Adipocyte (in vitro differentiated cells): Measurements from ENCODE around the gene GZF1.

ENCODE experiments used
- DNase-seq: peaks from one replicate; pipeline ENCODE4 v3.0.0-alpha.2; 2015; ENCODE audit warnings: low read depth
- H3K27me3 ChIP-seq: replicated peaks from 2 replicates; pipeline ENCODE4 v1.7.0; 2013; ENCODE audit warnings: mild to moderate bottlenecking, low read length, moderate library complexity; ENCODE audit not compliant: control insufficient read depth, insufficient read depth
- H3K36me3 ChIP-seq: 2 replicates; pipeline ENCODE4 v1.7.0; 2013; ENCODE audit warnings: low read length, mild to moderate bottlenecking, moderate library complexity; ENCODE audit not compliant: control insufficient read depth, insufficient read depth, severe bottlenecking
- H3K4me1 ChIP-seq: 2 replicates; pipeline ENCODE4 v1.7.0; 2013; ENCODE audit warnings: mild to moderate bottlenecking, low read length, moderate library complexity; ENCODE audit not compliant: control insufficient read depth, insufficient read depth
- H3K4me3 ChIP-seq: 2 replicates; pipeline ENCODE4 v1.7.0; 2013; ENCODE audit warnings: mild to moderate bottlenecking, low read length, moderate library complexity
- H3K9ac ChIP-seq: 2 replicates; pipeline ENCODE4 v1.7.0; 2013; ENCODE audit warnings: mild to moderate bottlenecking, low read length, moderate library complexity
- H3K9me3 ChIP-seq: 2 replicates; pipeline ENCODE4 v1.7.0; 2013; ENCODE audit warnings: mild to moderate bottlenecking, low read length, moderate library complexity; ENCODE audit not compliant: control insufficient read depth

GZF1 gene

GRCh38 chr20:23361476-23362391 is at the start of gene GZF1:
TSS of gene GZF1 (plus strand) at chr20:23362182. CDS start at chr20:23364384, 2,202 bp downstream.
- Histone ChIP-seq H3K9me3 (no peaks in the 10 kb centered on the region), H3K4me3 (peak within 1 kb of the TSS; percentile 88), H3K9ac (peak within 1 kb of the TSS; percentile 96), H3K4me1 (peaks cover 42% of the 10 kb centered on the region), H3K27me3 (no peaks in the 10 kb centered on the region), H3K36me3 (peaks cover 18% of the 10 kb centered on the region)
- peak; percentile 99 for DNase-seq

GRCh38 chr20:23313271-23313670 is 48.7 kb upstream of the GZF1 start:
- no peak for DNase-seq
- H3K9ac ChIP-seq = no peak overlapping the region
- H3K4me1 ChIP-seq = peaks cover 26% of the 10 kb centered on the region
- no peak overlapping the region for H3K4me3 ChIP-seq
- H3K36me3 ChIP-seq = no peaks in the 10 kb centered on the region
- peaks cover 6% of the 10 kb centered on the region for H3K27me3 ChIP-seq
- no peaks in the 10 kb centered on the region for H3K9me3 ChIP-seq

- H3K4me1 ChIP-seq = peaks cover 26% of the 10 kb centered on the region
- DNase-seq = no peak
- H3K36me3 ChIP-seq = no peaks in the 10 kb centered on the region
- peaks cover 6% of the 10 kb centered on the region for H3K27me3 ChIP-seq
- no peaks in the 10 kb centered on the region for H3K9me3 ChIP-seq
- peak overlapping the region; percentile 17 for H3K9ac ChIP-seq
- H3K4me3 ChIP-seq = no peak overlapping the region
Measured at GRCh38 chr20:23314699-23315098, 47.3 kb upstream of the GZF1 start.

GRCh38 chr20:23315099-23315498 is 46.9 kb upstream of the GZF1 start:
- no peaks in the 10 kb centered on the region for H3K36me3 ChIP-seq
- no peak overlapping the region for H3K4me3 ChIP-seq
- no peaks in the 10 kb centered on the region for H3K9me3 ChIP-seq
- DNase-seq = no peak
- peaks cover 6% of the 10 kb centered on the region for H3K27me3 ChIP-seq
- peak overlapping the region; percentile 17 for H3K9ac ChIP-seq
- peaks cover 26% of the 10 kb centered on the region for H3K4me1 ChIP-seq

GRCh38 chr20:23316626-23317025 is 45.4 kb upstream of the GZF1 start:
- no peak for DNase-seq
- peaks cover 26% of the 10 kb centered on the region for H3K4me1 ChIP-seq
- no peaks in the 10 kb centered on the region for H3K36me3 ChIP-seq
- no peak overlapping the region for H3K4me3 ChIP-seq
- peaks cover 6% of the 10 kb centered on the region for H3K27me3 ChIP-seq
- H3K9ac ChIP-seq = no peak overlapping the region
- H3K9me3 ChIP-seq = no peaks in the 10 kb centered on the region

GRCh38 chr20:23317081-23317480 is 44.9 kb upstream of the GZF1 start:
- peaks cover 26% of the 10 kb centered on the region for H3K4me1 ChIP-seq
- H3K9ac ChIP-seq = no peak overlapping the region
- peaks cover 6% of the 10 kb centered on the region for H3K27me3 ChIP-seq
- no peaks in the 10 kb centered on the region for H3K9me3 ChIP-seq
- no peak for DNase-seq
- H3K4me3 ChIP-seq = no peak overlapping the region
- no peaks in the 10 kb centered on the region for H3K36me3 ChIP-seq

- peaks cover 6% of the 10 kb centered on the region for H3K27me3 ChIP-seq
- no peak overlapping the region for H3K9ac ChIP-seq
- H3K9me3 ChIP-seq = no peaks in the 10 kb centered on the region
- H3K4me3 ChIP-seq = no peak overlapping the region
- no peaks in the 10 kb centered on the region for H3K36me3 ChIP-seq
- no peak for DNase-seq
- peaks cover 20% of the 10 kb centered on the region for H3K4me1 ChIP-seq
Measured at GRCh38 chr20:23318347-23318746, 43.6 kb upstream of the GZF1 start.

GRCh38 chr20:23320317-23320716 is 41.7 kb upstream of the GZF1 start:
- peak; percentile 30 for DNase-seq
- no peak overlapping the region for H3K4me3 ChIP-seq
- no peaks in the 10 kb centered on the region for H3K9me3 ChIP-seq
- peaks cover 6% of the 10 kb centered on the region for H3K27me3 ChIP-seq
- no peaks in the 10 kb centered on the region for H3K36me3 ChIP-seq
- peaks cover 7% of the 10 kb centered on the region for H3K4me1 ChIP-seq
- H3K9ac ChIP-seq = no peak overlapping the region

GRCh38 chr20:23325107-23325506 is 36.9 kb upstream of the GZF1 start:
- H3K4me1 ChIP-seq = no peaks in the 10 kb centered on the region
- DNase-seq = no peak

GRCh38 chr20:23326774-23327173 is 35.2 kb upstream of the GZF1 start:
- DNase-seq = no peak
- H3K9ac ChIP-seq = no peak overlapping the region
- H3K4me1 ChIP-seq = no peaks in the 10 kb centered on the region
- H3K9me3 ChIP-seq = no peaks in the 10 kb centered on the region
- H3K27me3 ChIP-seq = no peaks in the 10 kb centered on the region
- no peaks in the 10 kb centered on the region for H3K36me3 ChIP-seq
- no peak overlapping the region for H3K4me3 ChIP-seq

More at GRCh38 chr20:23325107-23325506, 36.9 kb upstream of the GZF1 start:
- Histone ChIP-seq H3K27me3 (no peaks in the 10 kb centered on the region), H3K4me3 (no peak overlapping the region), H3K36me3 (no peaks in the 10 kb centered on the region), H3K9ac (no peak overlapping the region), H3K9me3 (no peaks in the 10 kb centered on the region)

- Histone ChIP-seq H3K27me3 (no peaks in the 10 kb centered on the region), H3K9me3 (no peaks in the 10 kb centered on the region), H3K9ac (no peak overlapping the region), H3K4me3 (no peak overlapping the region), H3K36me3 (no peaks in the 10 kb centered on the region), H3K4me1 (no peaks in the 10 kb centered on the region)
- DNase-seq = no peak
Measured at GRCh38 chr20:23327617-23328333, 34.2 kb upstream of the GZF1 start.
